Motor neuron (in vitro differentiated cells): ENCODE data around the gene USP27X. TPM values are rescaled to one million over a fixed set of nuclear protein-coding genes. Genes with fewer than 3 reads are reported as not detected.

Experiments
- ATAC-seq, 8 experiments: fragments of 200-7000 bp; cut with Tn5 transposase; replicated peaks in 6 of 8; 2 replicates each; pipeline ENCODE4 v1.8.0; 2021; ENCODE audit warnings: mild to moderate bottlenecking in 8 of 8, moderate library complexity in 8 of 8
- H3K27ac ChIP-seq, 2 donors: fragments of 250-450 bp; sonication (Bioruptor Pico); 2 replicates each; pipeline ENCODE4 v1.9.0; 2021; ENCODE audit warnings: antibody characterized with exemption in 2 of 2, mild to moderate bottlenecking in 2 of 2, moderate library complexity in 1 of 2
- H3K4me1 ChIP-seq, 2 donors: fragments of 250-450 bp; sonication (Bioruptor Pico); replicated peaks in 1 of 2; 2 replicates each; pipeline ENCODE4 v1.6.1; 2021; ENCODE audit warnings: antibody characterized with exemption in 2 of 2, mild to moderate bottlenecking in 2 of 2, moderate library complexity in 1 of 2
- H3K4me3 ChIP-seq, 5 donors: fragments of 250-450 bp; sonication (Bioruptor Pico); 2 replicates each; pipeline ENCODE4 v1.9.0; 2021; ENCODE audit warnings: antibody characterized with exemption in 5 of 5, mild to moderate bottlenecking in 5 of 5, moderate library complexity in 4 of 5
- WGBS, 10 experiments: fragments of 450-650 bp; shearing (Covaris generic); methylation state at CpG; one replicate each; pipeline ENCODE4 v1.0.0; 2022; 5-methylcytosine and 5-hydroxymethylcytosine counted together
- in situ Hi-C, 9 experiments: fragments of 400-800 bp; cut with MboI; loops; one replicate each; pipeline ENCODE4 v1.15.0; 2021; ENCODE audit warnings: low sequenced_read_pairs in 9 of 9, low pct_unique_long_range_greater_than_20kb in 2 of 9; ENCODE audit not compliant: unreplicated experiment in 9 of 9
- total RNA-seq, 8 experiments: library from RNA; unstranded; fragments of 300-600 nt; gene quantifications; 2 replicates each; pipeline versions ENCODE4 v1.2.3 to v1.2.4, GENCODE V29; 2022

Gene USP27X
- total RNA-seq: 1 to 10 TPM; 1.2 to 8.0 (median 7.0) TPM

DNA sequence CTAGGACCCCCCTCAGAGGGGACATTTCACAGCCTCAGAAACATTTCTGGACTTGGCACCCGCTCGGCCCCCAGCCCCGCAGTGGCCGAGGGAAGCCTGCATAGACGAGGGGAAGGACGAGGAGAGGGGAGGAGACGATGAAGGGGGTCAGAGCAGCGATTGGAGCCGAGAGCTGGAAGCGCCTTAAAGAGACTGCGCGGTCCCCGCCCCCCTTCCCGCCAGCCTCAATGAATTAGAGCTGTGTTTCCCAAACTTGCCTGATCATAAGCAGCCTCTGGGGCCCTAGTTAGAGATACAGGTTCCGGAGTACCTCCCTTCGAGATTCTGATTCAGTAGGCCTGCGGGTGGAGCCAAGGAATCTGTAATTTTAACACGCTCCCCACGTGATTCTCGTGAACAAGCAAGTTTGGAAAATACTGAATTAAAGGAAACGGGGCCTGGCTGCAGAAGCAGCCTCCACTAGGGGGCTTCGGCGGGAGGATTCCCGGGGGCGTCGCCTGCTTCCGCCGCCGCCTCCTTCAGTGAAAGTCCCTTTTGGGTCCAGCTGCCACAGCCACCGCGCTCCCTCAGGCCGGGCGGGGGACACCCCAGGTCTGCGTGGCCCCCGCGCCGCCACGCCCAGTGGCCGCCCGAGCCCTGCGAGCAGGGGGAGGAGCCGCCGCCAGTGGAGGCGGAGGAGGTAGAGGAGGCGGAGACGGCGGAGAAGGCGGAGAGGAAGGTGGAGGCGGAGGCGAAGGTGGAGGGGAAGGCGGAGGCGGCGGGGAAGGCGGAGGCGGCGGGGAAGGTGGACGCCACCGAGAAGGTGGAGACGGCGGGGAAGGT, at the start of gene USP27X:
Gene USP27X (plus strand): TSS at position 651 of the 822 bp plus-strand sequence. CDS start 824 bp downstream, outside the sequence.
- WGBS, 10 experiments: 0 to 30% methylated on average over 3 to 9 of the region's 60 CpGs; no CpG with 5 or more reads in 8 of the 10 experiments
- Histone ChIP-seq H3K27ac (peak within 1 kb of the TSS; percentile 84 to 93), H3K4me1 (peaks cover 21 to 35% of the 10 kb centered on the region in 2 donors), H3K4me3 (peak within 1 kb of the TSS; percentile 49 to 88 (median 59))
- in situ Hi-C loops: no loop called here
- peak; percentile 82 to 88 (median 85) for ATAC-seq

DNA sequence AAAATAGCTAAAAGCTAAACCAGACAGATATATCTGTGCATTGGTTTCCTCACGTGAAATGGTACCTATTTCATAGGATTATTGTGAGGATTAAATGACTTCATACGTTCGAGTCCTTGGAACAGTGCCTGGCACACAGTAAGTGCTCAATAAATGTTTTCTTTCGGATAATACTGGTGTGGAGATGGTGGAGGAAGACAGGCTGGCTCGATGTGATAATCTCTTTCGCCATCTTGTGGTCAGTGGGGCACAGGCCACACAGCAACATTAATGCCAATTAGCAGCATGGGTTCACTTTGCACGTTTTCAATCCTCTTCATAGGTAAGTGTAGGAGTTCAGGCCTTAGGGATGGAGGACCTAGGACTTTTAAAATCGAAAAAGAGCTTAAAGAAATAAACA, 40.9 kb upstream of the USP27X start:
- peak; percentile 33 to 70 (median 54) for ATAC-seq
- H3K4me3 ChIP-seq: no peak overlapping the region
- in situ Hi-C loops: no loop called here
- WGBS, 10 experiments: 0 to 27% (median 0%) methylated on average over 1 to 7 of the region's 8 CpGs; no CpG with 5 or more reads in 3 of the 10 experiments
- H3K4me1 ChIP-seq: peaks cover 9 to 10% of the 10 kb centered on the region in 2 donors
- no peak overlapping the region for H3K27ac ChIP-seq

DNA sequence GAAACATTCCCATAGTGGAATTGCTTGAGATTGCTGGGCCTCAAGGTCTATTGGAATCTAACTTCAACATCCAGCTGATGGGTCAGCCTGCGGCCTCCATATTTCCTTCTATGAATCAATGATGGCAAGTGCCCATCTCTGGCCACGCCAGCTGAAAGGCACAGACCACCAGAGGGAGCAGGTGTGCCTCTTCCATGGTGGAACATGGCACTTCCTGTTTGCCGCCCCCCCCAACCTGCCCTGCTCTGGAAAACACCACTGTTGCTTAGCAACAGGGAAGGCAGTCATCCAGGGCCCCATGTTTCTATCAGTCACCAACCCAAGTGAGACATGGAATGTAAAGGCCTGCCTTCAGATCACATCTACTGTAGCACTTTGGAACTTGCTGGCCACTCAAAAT, 38.6 kb upstream of the USP27X start:
- in situ Hi-C loops: no loop called here
- Histone ChIP-seq H3K4me1 (peaks cover 18 to 21% of the 10 kb centered on the region in 2 donors), H3K4me3 (no peak overlapping the region), H3K27ac (no peak overlapping the region)
- peak; percentile 61 to 92 (median 88) for ATAC-seq
- no CpG with 5 or more reads among the region's 3 CpGs for WGBS, 10 experiments

DNA sequence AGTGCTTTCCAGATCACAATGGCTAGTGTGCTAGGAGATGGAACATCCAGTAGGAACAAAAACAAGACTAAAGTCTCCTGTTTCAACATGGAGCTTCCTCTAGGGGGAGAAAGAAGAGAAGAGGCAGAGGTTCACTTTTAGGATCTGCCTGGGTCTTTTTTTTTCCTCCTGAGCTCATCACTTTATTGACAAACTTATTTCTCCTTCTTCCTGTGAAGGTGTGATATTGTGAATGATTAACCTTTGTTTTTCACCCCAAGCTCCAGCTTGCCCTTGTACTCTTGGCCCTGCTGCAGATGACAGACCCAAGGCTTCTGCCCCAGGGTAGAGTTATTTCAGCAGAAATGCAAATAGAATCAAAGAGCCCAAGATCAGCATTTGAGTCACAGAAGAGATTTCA, 36.7 kb upstream of the USP27X start:
- H3K4me3 ChIP-seq: no peak overlapping the region
- in situ Hi-C loops: no loop called here
- peak in 1 of 8 experiments; percentile 60 for ATAC-seq
- peaks cover 21% of the 10 kb centered on the region in 2 donors for H3K4me1 ChIP-seq
- no peak overlapping the region for H3K27ac ChIP-seq

DNA sequence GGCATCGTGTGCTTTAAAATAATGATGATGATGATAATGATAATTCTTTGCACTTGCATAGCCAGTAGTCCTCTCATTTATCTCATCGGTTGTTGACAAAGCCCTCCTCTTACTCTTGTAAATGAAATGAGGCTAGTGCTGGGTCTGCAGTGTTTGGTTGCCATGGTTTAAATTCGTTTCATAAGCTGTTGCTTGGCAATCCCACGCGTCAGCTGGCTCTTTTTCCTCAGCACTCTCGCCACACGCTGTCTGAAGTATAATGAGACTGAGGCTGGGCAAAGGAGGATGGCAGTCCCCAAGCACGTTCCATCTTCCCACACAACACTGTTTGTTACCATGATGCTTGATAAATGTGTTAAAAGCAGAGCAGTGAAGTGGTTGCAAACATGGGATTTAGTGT, 34.7 kb upstream of the USP27X start:
- Histone ChIP-seq H3K4me3 (no peak overlapping the region), H3K4me1 (peaks cover 21% of the 10 kb centered on the region in 2 donors), H3K27ac (no peak overlapping the region)
- peak in 5 of 8 experiments; percentile 82 to 88 (median 83) for ATAC-seq
- in situ Hi-C loops: no loop called here
- 0 to 40% (median 12%) methylated on average over 1 to 7 of the region's 8 CpGs; no CpG with 5 or more reads in 4 of the 10 experiments for WGBS, 10 experiments

DNA sequence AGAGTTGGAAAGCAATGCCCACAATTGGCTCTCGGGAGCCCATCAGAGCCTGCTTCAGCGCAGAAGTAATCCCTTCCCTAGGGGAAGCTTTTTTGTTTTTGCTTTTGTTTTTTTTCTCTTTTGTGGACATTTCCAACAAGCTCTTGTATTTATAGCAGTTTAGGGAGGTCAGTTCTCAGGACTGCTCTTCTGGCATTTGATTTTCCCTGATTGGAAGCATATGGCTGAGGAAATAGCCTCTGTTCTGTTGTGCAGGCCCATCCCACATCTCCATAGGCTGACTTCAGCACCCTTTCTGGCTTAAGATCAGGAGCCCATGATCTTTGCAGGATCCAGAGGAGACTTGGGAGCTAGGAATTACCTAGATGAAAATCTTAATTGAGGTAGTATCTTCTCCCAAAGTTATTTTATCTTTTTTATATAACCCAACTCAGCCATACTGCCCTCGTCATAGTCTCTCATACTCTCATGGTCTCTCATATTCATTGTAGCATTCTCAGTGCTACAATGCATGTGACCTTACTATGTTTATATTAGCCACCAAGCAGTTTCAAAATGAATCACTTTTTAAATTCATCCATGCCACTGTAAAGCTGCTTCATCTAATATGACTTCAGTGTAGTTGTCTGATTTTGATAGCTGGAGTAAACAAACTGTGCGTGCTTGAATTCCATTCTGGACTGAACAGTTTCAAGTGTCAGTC, 33.4 kb upstream of the USP27X start:
- in situ Hi-C loops: no loop called here
- ATAC-seq: peak in 2 of 8 experiments; percentile 28 to 30
- peaks cover 16 to 17% of the 10 kb centered on the region in 2 donors for H3K4me1 ChIP-seq
- no peak overlapping the region for H3K4me3 ChIP-seq
- H3K27ac ChIP-seq: no peak overlapping the region
- WGBS, 10 experiments: 17 to 82% (median 65%) methylated on average over 1 to 3 of the region's 4 CpGs; no CpG with 5 or more reads in 7 of the 10 experiments

DNA sequence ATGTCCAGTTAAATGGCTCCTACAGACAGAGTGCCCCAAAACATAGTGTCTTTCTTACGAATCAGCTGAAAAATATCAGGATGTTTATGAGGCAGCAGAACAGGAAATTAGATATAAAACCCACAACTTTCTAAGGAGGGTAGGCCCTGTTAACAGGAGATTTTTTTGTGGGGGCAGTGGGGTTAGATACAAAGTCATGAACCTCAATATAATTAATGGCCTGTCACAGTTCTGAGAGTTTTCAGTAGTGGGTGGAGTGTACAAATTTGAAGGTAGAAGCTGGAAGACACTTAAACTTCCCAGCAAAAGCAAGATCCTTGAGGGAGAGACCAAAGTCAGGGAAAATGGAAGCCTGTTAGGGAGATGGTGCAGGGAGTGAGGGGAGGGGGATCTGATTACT, 32.8 kb upstream of the USP27X start:
- Histone ChIP-seq H3K27ac (no peak overlapping the region), H3K4me1 (peaks cover 11 to 12% of the 10 kb centered on the region in 2 donors), H3K4me3 (no peak overlapping the region)
- WGBS, 10 experiments: 50% methylated on average over 1 of the region's 1 CpG; no CpG with 5 or more reads in 9 of the 10 experiments
- no peak for ATAC-seq
- in situ Hi-C loops: no loop called here

DNA sequence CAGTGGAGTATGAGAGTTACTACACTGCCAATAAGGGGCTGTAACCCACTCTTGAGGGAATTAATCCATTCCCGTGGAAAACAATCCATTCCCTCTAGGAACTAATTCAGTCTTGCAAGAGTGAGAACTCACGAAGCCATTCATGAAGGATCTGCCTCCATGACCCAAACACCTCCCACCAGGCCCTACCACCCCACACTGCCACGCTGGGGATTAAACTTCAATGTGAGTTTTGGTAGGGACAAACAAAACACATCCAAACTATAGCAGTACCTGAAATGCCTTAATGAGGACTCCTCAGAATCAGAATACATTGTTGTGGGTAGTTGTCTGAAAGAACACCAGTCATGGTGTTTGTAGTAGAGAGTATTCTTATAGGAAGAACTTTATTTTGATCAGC, 31.0 kb upstream of the USP27X start:
- no peak for ATAC-seq
- 13 to 83% (median 26%) methylated on average over 1 to 3 of the region's 3 CpGs; no CpG with 5 or more reads in 7 of the 10 experiments for WGBS, 10 experiments
- Histone ChIP-seq H3K27ac (no peak overlapping the region), H3K4me1 (peaks cover 11 to 12% of the 10 kb centered on the region in 2 donors), H3K4me3 (no peak overlapping the region)
- in situ Hi-C loops: no loop called here

DNA sequence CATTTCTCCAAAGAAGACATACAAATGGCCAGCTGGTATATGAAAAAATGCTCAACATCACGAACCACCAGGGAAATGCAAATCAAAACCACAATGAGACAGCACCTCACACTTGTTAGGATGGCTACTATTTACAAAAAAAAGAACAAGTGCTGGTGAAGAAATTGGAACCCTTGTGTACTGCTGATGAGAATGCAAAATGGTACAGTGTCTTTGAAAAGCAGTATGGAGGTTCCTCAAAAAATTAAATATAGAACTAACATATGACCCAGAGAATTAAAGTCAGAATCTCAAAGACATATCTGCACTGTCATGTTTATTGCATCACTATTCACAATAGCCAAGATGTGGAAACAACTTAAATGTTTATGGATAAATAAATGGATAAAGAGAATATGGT, 29.3 kb upstream of the USP27X start:
- peak in 2 of 8 experiments; percentile 40 to 52 for ATAC-seq
- in situ Hi-C loops: loop anchor here in 1 of 9 experiments (25.0 kb wide), 1 partner anchor 88 kb away; no protein-coding TSS in a partner anchor
- Histone ChIP-seq H3K27ac (no peak overlapping the region), H3K4me1 (peaks cover 0 to 3% of the 10 kb centered on the region in 2 donors), H3K4me3 (no peak overlapping the region)
- WGBS, 10 experiments: 0 to 83% (median 21%) methylated on average over 1 of the region's 1 CpG; no CpG with 5 or more reads in 4 of the 10 experiments

DNA sequence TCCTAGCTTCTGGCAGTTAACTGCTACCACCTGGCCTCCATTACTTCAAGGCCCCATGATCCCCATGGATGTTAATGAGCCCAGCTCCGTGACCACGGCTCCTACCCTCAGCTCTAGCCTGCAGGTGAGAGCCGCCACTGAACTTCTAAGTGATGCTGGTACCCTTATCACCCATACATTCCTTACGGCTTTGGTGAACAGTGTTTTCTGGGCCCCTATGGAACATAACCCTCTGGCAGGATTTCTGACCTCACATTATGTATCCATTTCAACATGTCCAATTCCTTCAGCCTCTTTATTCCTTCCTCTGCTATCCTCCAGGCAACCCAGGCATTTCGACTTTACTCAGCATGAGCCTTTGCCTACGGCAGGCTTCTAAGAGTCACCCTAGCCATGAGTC, 25.6 kb upstream of the USP27X start:
- H3K4me1 ChIP-seq: no peaks in the 10 kb centered on the region
- no peak overlapping the region for H3K27ac ChIP-seq
- no peak for ATAC-seq
- in situ Hi-C loops: loop anchor here in 1 of 9 experiments (25.0 kb wide), 1 partner anchor 91 kb away; no protein-coding TSS in a partner anchor
- H3K4me3 ChIP-seq: no peak overlapping the region
- WGBS, 10 experiments: 0 to 100% (median 82%) methylated on average over 1 to 5 of the region's 6 CpGs; no CpG with 5 or more reads in 4 of the 10 experiments

DNA sequence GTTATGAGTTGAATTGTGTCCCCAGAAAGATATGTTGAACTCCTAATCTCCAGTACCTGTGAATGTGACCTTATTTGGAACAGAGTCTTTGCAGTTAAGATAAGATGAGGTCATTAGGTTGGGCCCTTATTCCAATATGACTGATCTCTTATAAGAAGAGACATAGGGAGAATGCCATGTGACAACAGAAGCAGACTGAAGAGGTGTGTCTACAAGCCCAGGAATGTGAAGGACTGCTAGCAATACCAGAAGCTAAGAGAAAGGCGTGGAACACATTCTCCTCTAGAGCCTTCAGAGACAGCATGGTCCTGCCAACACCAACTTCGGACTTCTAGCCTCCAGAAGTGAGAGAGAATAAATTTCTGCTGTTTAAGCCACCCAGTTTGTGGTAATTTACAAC, 22.5 kb upstream of the USP27X start:
- Histone ChIP-seq H3K4me1 (no peaks in the 10 kb centered on the region), H3K4me3 (no peak overlapping the region), H3K27ac (no peak overlapping the region)
- 0 to 60% methylated on average over 1 to 2 of the region's 2 CpGs; no CpG with 5 or more reads in 8 of the 10 experiments for WGBS, 10 experiments
- ATAC-seq: peak in 1 of 8 experiments; percentile 33
- in situ Hi-C loops: loop anchor here in 1 of 9 experiments (25.0 kb wide), 1 partner anchor 95 kb away; no protein-coding TSS in a partner anchor

DNA sequence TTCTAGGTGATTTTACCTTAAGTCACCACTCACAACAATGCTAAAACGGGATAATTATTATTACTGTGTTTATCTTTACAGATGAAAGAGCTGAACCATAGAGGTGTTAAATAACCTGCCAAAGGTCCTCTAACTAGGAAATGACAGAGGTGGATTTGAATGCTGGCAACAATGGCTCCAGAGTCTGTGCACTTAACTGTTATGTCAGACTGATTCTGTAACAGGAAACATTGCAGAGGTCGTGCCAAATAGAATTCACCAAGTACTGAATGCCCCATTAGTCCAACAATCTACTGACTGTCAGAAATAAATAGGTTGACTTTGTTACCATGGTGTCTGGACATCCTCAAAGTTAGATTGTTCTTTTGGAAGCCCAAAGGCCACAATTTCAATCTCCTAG, 20.9 kb upstream of the USP27X start:
- H3K27ac ChIP-seq: no peak overlapping the region
- no peak overlapping the region for H3K4me3 ChIP-seq
- in situ Hi-C loops: loop anchor here in 1 of 9 experiments (25.0 kb wide), 1 partner anchor 96 kb away; no protein-coding TSS in a partner anchor
- WGBS, 10 experiments: 0 to 80% (median 31%) methylated on average over 1 to 2 of the region's 2 CpGs; no CpG with 5 or more reads in 7 of the 10 experiments
- ATAC-seq: no peak
- no peaks in the 10 kb centered on the region for H3K4me1 ChIP-seq

DNA sequence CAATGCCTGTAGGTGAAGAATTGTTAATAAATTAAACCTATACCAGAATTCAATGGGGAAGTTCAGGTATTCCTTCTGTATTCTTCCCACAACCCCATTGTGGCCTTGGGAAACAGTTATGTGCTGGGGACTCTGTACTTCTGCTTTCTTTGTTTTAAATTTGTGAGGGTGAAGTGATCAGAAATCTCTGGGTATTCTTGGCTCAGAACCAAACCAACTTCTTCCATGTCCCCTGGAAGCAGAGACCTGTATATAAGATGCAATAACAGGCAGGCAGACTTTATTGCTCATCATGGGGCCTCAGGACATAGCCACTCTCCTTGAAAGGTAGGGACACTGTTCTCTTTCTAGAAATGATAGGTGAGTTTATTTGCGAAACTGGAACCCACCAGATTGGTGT, 19.8 kb upstream of the USP27X start:
- 14 to 80% methylated on average over 1 of the region's 1 CpG; no CpG with 5 or more reads in 8 of the 10 experiments for WGBS, 10 experiments
- no peak overlapping the region for H3K27ac ChIP-seq
- in situ Hi-C loops: loop anchor here in 1 of 9 experiments (25.0 kb wide), 1 partner anchor 97 kb away; no protein-coding TSS in a partner anchor
- no peak for ATAC-seq
- no peaks in the 10 kb centered on the region for H3K4me1 ChIP-seq
- no peak overlapping the region for H3K4me3 ChIP-seq
